ENCODE data around the gene SIPA1L3. TPM values are rescaled to one million over a fixed set of nuclear protein-coding genes. Genes with fewer than 3 reads are reported as not detected.

The SIPA1L3 gene
- total and polyA plus RNA-seq, 10 of the 15 experiments (the other 5 are each of a cell fraction or from before 2014, with no cell fraction given) = 0.24 to 66.2 (median 19.1) TPM

DNA sequence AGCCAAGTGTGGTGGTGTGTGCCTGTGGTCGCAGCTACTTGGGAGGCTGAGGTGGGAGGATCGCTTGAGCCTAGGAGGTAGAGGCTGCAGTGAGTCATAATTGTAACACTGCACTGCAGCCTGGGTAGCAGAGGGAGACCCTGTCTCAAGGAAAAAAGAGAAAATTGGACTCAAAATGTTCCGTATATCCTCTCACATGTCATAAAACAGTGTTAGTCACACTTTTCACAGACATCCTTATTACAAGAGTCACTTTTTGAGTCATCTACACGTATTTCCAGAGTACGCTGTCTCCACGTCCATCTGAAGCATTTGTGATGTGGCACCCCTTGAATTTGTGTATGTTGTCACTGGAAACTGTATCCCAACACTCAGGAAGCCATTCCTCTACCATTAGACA is 133.0 kb downstream of the SIPA1L3 start:
- H3K27ac ChIP-seq (ENCODE audit: control insufficient read depth, insufficient read depth) = no peak overlapping the region
- H3K9me3 ChIP-seq (replicated peaks; ENCODE audit: control insufficient read depth, insufficient read depth, low read length) = peaks cover 3% of the 10 kb centered on the region; the same call in 2 of the 3 replicates
- no peaks in the 10 kb centered on the region for H4K20me1 ChIP-seq (ENCODE audit: control insufficient read depth, insufficient read depth)
- H3K36me3 ChIP-seq (ENCODE audit: control insufficient read depth in 2 of 2, insufficient read depth in 2 of 2, low read length in 1 of 2) = peaks cover 2 to 5% of the 10 kb centered on the region in 2 experiments; a peak in 2 of 4 replicates
- no peaks in the 10 kb centered on the region for H3K27me3 ChIP-seq (replicated peaks in 1 of 2; ENCODE audit: control insufficient read depth in 2 of 2, insufficient read depth in 2 of 2, low read length in 1 of 2)
- FAIRE-seq (no peak), ATAC-seq (no peak), DNase-seq (ENCODE audit: low read depth, low spot score) (no peak)
- BruUV-seq (replicated peaks) = no TSS peak
- RAD21 ChIA-PET (ENCODE audit: unreplicated experiment) = interaction anchor here (1.2 kb wide), 1 partner anchor 133 kb away, joined by 5 read pairs; the partner anchor contains the start of genes SIPA1L3 and WDR87
- H3K4me2 ChIP-seq (ENCODE audit: control insufficient read depth, insufficient read depth) = no peak overlapping the region
- no peak overlapping the region for H2AFZ ChIP-seq (ENCODE audit: control insufficient read depth, low read depth, low read length)
- intact Hi-C loops (cut with micrococcal nuclease; ENCODE audit: unreplicated experiment) = no loop called here
- SMC1A ChIA-PET (ENCODE audit: uncharacterized antibody, unreplicated experiment) = no interaction called here
- CTCF ChIA-PET = no interaction called here
- POLR2A ChIA-PET = interaction anchor here (0.6 kb wide), 1 partner anchor 39 kb away, joined by 5 read pairs; no protein-coding TSS in a partner anchor
- TF ChIP-seq USF2 (IDR thresholded peaks at IDR 0.05; ENCODE audit: borderline replicate concordance, low read depth, low read length) (no peak), JUNB (IDR thresholded peaks at IDR 0.05) (peak; percentile 62), POLR2AphosphoS5 (IDR thresholded peaks at IDR 0.05; ENCODE audit: low read length) (no peak)
- TF ChIP-seq, protein P1, sequence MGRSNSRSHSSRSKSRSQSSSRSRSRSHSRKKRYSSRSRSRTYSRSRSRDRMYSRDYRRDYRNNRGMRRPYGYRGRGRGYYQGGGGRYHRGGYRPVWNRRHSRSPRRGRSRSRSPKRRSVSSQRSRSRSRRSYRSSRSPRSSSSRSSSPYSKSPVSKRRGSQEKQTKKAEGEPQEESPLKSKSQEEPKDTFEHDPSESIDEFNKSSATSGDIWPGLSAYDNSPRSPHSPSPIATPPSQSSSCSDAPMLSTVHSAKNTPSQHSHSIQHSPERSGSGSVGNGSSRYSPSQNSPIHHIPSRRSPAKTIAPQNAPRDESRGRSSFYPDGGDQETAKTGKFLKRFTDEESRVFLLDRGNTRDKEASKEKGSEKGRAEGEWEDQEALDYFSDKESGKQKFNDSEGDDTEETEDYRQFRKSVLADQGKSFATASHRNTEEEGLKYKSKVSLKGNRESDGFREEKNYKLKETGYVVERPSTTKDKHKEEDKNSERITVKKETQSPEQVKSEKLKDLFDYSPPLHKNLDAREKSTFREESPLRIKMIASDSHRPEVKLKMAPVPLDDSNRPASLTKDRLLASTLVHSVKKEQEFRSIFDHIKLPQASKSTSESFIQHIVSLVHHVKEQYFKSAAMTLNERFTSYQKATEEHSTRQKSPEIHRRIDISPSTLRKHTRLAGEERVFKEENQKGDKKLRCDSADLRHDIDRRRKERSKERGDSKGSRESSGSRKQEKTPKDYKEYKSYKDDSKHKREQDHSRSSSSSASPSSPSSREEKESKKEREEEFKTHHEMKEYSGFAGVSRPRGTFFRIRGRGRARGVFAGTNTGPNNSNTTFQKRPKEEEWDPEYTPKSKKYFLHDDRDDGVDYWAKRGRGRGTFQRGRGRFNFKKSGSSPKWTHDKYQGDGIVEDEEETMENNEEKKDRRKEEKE (IDR thresholded peaks at IDR 0.05) = no peak
- H3K79me2 ChIP-seq (ENCODE audit: control insufficient read depth, insufficient read depth, low read length) = peaks cover 31% of the 10 kb centered on the region
- peaks cover 15% of the 10 kb centered on the region for H3K4me1 ChIP-seq (ENCODE audit: control insufficient read depth, insufficient read depth, low read length)
- no peak overlapping the region for H3K4me3 ChIP-seq
- 46% methylated on average over 6 of the region's 6 CpGs for WGBS (ENCODE audit: insufficient coverage, insufficient replicate concordance, low lambda C conversion rate, missing lambda C conversion rate)
- in situ Hi-C loops (cut with MboI) = no loop called here
- H3K9ac ChIP-seq (ENCODE audit: control insufficient read depth, insufficient read depth, low read length) = no peak overlapping the region

Data from GM12878 (cell line).